ENCODE results near the gene TNNI3K. TPM values are rescaled to one million over a fixed set of nuclear protein-coding genes. Genes with fewer than 3 reads are reported as not detected.

TNNI3K gene
- total RNA-seq, 2 experiments from 2014 or later, result not detected

- ChIA-PET CTCF (no interaction called here), POLR2A (no interaction called here)
Measured at GRCh38 chr1:74531796-74532195, 296.6 kb downstream of the TNNI3K start.

- ChIA-PET CTCF (no interaction called here), POLR2A (no interaction called here)
Measured at GRCh38 chr1:74534241-74534640, 299.1 kb downstream of the TNNI3K start.

GRCh38 chr1:74545821-74546220 is 310.6 kb downstream of the TNNI3K start:
- ChIA-PET CTCF (no interaction called here), POLR2A (no interaction called here)

- ChIA-PET CTCF (no interaction called here), POLR2A (no interaction called here)
Measured at GRCh38 chr1:74548961-74549750, 314.0 kb downstream of the TNNI3K start.

GRCh38 chr1:74549932-74550331 is 314.7 kb downstream of the TNNI3K start:
- POLR2A ChIA-PET, result no interaction called here
- CTCF ChIA-PET, result no interaction called here

- POLR2A ChIA-PET, result no interaction called here
- CTCF ChIA-PET, result no interaction called here
Measured at GRCh38 chr1:74570797-74571492, 335.8 kb downstream of the TNNI3K start.

GRCh38 chr1:74571493-74571800 is 336.3 kb downstream of the TNNI3K start:
- ChIA-PET POLR2A (no interaction called here), CTCF (no interaction called here)

- ChIA-PET POLR2A (no interaction called here), CTCF (no interaction called here)
Measured at GRCh38 chr1:74571891-74572290, 336.7 kb downstream of the TNNI3K start.

- CTCF ChIA-PET, result no interaction called here
- POLR2A ChIA-PET, result no interaction called here
Measured at GRCh38 chr1:74578101-74578500, 342.9 kb downstream of the TNNI3K start.

GRCh38 chr1:74579425-74579824 is 344.2 kb downstream of the TNNI3K start:
- POLR2A ChIA-PET, result no interaction called here

GRCh38 chr1:74583397-74583796 is 348.2 kb downstream of the TNNI3K start:
- POLR2A ChIA-PET, result no interaction called here

More at GRCh38 chr1:74579425-74579824, 344.2 kb downstream of the TNNI3K start:
- CTCF ChIA-PET, result no interaction called here

GRCh38 chr1:74584185-74584584 is 349.0 kb downstream of the TNNI3K start:
- CTCF ChIA-PET, result no interaction called here

More at GRCh38 chr1:74583397-74583796, 348.2 kb downstream of the TNNI3K start:
- CTCF ChIA-PET, result no interaction called here

GRCh38 chr1:74586253-74586897 is 351.2 kb downstream of the TNNI3K start:
- CTCF ChIA-PET, result no interaction called here
- POLR2A ChIA-PET, result no interaction called here

More at GRCh38 chr1:74584185-74584584, 349.0 kb downstream of the TNNI3K start:
- POLR2A ChIA-PET, result no interaction called here

- ChIA-PET CTCF (no interaction called here), POLR2A (no interaction called here)
Measured at GRCh38 chr1:74587888-74588287, 352.7 kb downstream of the TNNI3K start.

- POLR2A ChIA-PET, result no interaction called here
Measured at GRCh38 chr1:74590288-74590687, 355.1 kb downstream of the TNNI3K start.

GRCh38 chr1:74591949-74592348 is 356.8 kb downstream of the TNNI3K start:
- ChIA-PET CTCF (no interaction called here), POLR2A (no interaction called here)

More at GRCh38 chr1:74590288-74590687, 355.1 kb downstream of the TNNI3K start:
- CTCF ChIA-PET, result no interaction called here

- ChIA-PET POLR2A (no interaction called here), CTCF (no interaction called here)
Measured at GRCh38 chr1:74592580-74593355, 357.6 kb downstream of the TNNI3K start.
